Stimulated activated CD4-positive, alpha-beta T cell treated with anti-CD3 and anti-CD28 coated beads, Interleukin-12 subunit alpha, Interleukin-12 subunit beta, amount 100 ng/mL, for 24 hours (primary cell): ENCODE results near the gene TMEM179.

ENCODE experiments used
- DNase-seq, 2 experiments: peaks; one replicate each; pipeline ENCODE4 v3.0.0-alpha.2; 2020; ENCODE audit warnings: low read depth in 2 of 2

TMEM179 gene

GRCh38 chr14:104556256-104557021, 48.1 kb downstream of the TMEM179 start:
- DNase-seq, result no peak

GRCh38 chr14:104555430-104556255, 48.9 kb downstream of the TMEM179 start:
- no peak for DNase-seq

DNA sequence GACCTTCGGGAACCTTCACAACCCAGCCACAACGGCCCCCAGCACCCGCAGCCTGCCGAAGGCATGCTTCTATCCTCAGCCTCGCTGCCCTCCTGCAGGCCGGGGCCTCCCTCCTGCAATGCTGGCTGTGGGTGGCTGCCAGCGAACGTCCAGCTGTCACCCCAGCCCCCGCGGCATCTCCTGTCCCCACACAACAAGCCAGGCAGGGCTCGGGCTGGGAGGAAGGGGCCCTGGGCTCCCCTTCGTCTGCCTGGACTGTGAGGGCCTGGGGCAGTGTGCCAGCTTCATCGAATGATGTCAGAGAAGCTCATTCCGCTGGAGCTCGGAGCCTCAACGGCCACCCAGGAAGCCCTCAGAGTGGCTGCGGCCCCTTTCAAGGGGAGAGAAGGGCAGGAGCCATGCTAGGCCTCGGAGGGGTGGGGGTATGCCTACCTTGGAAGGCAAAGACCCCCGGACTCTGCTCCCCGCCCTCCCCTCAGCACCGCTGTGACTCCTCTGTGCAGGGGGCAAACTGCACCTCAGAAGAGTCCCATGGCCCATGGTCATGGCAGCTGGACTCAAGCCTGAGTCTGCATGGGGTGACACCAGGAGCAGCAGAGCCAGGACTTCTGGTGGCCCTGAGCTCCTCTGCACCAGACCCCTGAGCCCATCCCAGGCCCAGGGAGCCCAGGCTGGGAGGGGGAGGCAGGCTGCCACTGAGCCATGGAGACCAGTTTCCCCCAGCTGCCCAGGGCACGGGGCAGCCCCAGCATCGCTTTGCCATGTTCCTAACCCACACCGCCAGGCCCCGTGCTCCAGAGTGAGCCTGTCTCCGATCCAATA, 49.8 kb downstream of the TMEM179 start:
- no peak for DNase-seq

GRCh38 chr14:104554088-104554607, 50.4 kb downstream of the TMEM179 start:
- no peak for DNase-seq

DNA sequence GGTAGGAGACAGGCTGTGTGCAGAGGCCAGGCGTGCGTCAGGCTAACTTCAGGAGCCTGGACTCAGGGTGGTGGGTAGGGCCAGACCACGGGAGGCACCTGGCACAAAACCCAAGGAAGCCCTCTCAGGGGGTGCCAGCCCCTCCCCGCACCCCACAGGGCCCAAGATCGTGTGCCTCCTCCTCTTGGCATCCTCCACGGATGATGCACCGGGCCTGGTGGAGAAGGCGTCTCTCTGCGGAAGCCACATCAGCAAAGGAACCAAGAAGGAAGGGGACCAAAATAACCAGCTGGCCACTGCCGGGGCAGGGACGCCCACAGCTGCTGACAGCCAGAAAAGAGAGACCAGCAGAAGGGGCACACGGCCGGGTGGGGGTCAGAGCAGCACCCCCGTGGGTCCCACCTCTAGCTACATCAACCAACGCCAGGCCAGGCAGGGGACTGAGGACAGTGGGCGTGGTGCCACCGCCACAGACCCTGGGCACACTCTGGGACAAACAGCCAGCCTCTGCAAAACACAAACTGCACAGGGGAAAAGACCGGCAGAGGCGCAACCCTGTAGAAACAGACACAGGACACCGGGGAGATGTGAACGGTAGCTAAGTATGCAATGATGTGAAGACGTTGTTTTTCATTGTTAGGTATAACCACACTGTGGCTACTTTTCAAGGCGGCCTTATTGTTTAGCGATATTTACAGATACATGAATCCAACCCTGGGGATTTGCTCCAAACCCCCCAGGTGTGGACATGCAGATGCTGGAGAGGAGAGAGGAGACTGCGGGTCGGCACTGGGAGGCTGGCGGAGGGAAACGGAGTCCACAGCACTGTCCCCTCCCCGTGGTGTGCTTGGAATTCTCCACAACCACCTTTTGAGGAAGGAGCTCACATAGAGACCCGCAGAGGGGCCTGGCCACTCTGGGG, 51.1 kb downstream of the TMEM179 start:
- no peak for DNase-seq

- DNase-seq, result no peak
Measured at GRCh38 chr14:104552738-104553125, 51.8 kb downstream of the TMEM179 start.

DNA sequence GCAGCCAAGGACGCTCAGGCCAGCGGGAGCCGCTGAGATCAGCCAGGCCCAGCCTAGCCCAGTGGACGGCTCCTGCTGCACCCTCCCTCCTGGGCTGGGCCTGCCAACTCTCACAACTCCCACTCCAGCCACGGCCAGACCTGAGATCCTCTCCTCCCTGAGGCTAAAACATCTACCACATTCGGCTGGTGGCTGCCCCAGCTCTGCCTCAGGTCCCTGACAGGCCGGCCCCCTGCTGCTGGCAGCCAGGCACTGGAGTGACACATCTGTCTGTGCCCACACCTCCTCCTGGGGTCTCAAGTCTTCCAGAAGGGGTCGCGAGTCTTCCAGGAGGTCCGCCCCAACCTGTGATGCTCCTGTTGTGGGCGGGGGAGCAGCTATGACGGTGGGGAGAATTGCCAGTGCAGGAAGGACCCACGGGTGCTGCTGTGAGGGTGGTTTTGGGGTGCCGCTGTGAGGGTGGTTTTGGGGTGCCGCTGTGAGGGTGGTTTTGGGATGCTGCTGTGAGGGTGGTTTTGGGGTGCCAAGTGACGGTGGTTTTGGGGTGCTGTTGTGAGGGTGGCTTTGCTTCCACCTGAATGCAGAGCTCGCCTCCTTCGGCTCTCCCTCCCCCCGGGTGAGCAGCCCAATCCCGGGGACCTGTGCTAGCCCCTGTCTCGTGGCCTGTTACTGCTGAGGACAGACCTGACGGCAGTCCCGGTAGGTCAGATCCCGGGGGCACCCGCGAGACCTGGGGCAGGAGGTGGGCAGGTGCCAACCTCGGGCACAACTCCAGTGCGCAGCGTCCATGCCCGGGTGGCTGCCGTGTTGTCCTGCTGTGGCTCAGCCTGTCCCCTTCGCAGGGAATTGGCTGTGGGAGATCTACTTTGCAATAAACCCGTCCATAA, 52.5 kb downstream of the TMEM179 start:
- no peak for DNase-seq

DNA sequence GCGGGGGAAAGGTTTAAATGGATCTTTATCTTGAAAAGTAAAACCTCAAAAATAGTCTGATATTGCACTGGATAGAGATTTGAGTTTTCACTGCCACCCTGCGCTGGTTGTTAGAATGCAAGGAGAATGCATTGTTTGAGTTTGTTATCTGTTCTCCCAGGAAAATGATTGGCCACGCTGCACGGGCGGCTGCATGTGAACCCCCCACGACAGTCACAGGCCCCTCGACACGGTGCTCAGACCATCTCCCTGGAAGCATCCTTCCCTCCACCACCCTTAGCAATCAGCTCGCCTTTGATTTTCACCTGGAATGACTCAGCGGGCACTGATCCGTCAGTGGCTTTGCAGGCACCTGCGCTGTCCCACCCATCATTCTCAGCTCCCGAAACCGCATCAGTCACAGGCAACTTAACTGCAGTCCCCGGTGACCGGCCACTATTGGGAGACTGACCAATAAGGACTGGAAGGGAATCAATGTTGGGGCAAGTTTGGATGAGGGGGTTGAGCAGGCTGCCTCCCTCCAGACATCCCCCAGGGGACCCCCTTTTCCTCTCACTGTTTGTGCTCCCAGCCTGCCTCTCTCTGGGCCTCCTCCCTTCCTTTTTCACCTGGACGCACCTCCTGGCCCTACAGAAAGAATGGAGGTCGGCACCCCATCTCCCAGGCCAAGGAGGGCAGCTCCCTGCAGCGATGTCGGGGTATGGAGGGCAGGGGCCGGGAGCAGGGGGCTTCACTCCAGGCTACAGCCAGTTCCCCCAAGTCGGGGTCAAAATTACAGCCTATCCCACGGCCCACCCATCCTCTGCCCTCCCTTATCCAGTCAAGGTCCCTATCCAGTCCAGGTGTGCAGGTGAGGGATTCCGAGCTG, 53.5 kb downstream of the TMEM179 start:
- no peak for DNase-seq

- DNase-seq, result no peak
Measured at GRCh38 chr14:104550340-104550860, 54.2 kb downstream of the TMEM179 start.

- DNase-seq, result no peak
Measured at GRCh38 chr14:104549536-104550339, 54.8 kb downstream of the TMEM179 start.

DNA sequence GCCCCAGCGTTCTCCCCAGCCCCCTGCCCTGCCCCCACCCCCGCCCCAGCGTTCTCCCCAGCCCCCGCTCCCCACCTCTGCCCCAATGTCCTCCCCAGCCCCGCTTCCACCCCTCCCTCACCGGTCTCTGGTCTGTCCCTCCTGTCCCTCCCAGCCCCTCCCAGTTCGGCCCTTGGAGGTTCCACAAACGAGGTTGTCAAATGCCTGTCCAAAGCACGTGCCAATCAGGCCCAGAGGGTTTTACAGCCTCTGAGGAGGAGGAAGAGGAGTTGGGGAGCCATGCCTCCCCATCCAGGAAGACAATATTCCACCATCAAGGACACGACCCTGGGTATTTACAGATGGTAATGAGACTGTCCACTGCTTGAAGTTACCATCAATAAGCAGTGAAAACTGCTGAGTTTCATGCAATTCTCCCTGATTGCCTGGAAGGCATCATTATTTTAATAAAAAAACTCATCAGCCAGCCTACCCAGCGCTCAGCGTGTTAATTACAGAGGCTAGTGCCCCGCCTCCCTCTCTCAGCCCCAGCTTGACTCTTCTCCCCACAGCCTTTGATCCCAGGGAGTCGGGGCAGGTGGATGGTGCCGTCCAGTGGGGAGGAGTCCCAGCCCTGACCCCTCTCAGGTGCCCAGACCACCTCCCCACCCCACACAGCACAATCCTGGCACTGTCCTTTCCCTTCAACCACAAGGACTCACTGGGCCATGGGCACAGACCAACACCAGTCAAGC, 55.6 kb downstream of the TMEM179 start:
- DNase-seq, result no peak

DNA sequence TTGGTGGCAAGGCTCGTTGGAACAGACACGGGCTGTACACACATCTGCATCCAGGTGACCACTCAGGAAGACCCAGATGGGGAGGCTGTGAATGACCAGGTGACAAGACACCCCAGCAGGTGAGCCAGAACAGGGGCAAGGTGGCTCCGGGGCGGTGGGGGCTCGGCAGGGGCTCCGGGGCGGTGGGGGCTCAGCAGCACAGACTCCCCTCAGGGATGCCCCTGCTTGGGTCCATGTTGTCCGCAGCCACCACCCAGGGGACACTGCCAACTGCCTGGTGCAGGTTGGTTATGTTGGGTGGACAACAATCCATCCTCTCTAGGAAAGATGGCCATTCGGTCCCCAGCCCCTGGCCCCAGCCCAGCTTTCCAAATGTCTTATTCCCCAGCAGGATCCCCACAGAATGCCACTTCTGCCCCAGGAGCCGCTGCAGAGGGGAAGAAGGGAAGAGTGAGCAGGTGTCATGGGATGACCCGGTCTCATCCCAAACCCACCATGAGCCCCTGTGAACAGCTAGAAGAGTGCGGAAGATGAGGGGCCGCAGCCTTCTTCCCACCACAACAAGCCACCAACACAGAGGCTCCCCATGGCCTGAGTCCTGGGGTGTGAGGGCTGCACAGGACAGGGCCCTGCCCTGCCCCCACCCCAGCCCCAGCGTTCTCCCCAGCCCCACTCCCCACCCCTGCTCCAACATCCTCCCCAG, 56.4 kb downstream of the TMEM179 start:
- DNase-seq, result no peak

DNA sequence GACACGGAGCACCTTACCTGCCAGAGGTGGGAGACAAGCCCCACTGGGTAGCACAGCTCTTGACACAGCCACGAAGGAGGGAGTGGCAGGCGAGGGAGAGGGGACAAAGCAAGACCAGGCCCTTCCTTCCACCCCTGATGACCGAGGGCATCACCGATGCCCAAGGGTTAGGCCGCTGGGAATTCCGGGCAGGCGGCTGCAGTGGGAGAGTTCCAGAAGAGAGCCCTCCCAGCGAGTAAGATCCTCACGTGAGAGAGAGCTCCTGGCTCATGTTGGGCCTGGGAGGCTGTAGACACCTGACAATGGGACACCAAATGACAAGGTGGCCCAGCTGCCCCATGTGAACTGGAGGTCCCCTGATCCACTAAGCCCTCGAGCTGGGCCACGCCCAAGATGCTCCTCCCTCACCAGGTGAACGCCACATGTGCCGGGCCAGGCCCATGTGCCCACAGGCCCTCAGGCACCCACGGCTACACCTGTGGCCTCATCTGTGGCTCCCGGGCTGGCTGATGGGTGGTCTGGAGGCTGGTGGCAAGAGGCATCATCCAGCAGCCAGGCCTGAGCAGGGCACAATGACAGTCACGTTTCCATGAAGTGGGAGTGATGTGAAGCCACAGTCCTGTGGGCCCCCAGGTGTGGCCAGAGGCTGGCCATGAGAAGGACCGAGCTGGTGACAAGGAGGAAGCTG, 57.1 kb downstream of the TMEM179 start:
- no peak for DNase-seq

- DNase-seq, result no peak
Measured at GRCh38 chr14:104546591-104547309, 57.8 kb downstream of the TMEM179 start.

DNA sequence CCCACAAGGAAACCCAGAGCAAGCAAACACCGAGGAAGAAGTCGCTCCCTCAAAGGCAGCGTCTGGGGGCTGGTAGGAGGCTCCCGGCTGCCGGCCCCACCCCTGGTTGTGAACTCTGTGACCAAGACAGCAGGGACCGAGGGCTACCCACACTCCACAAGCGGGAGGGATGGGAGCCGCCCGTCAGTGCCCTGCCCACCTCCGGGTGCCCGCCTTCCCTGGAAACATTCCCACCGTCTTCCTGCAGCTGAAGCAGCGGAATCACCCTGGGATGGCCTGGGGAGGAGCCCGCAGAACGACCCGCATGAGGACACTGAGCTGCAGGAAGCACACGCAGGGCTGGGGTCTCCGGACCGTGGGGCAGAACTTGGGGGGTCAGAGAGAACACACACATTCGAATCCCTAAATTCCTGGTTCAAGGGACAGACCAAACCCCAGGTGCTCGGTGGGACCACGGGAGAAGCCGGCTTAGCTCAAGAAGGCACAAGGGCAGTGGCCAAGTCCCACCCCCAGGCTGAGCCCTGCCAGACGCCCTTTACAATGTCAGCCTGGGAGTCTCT, 58.5 kb downstream of the TMEM179 start:
- DNase-seq, result no peak
